Measurements from ENCODE around the gene RO60.
A peak's percentile ranks its signal among the peaks of the same experiment; 100 is the strongest.
"Not testable (repeated sequence)": the region's sequence is repeated elsewhere in the genome, so short reads cannot be mapped to it uniquely, and the experiment has no call there.

RO60 gene

GRCh38 chr1:193059282-193060114, at the start of gene RO60, which contains the start of gene UCHL5:
Gene RO60, plus strand, starts transcription at chr1:193059612. Its CDS starts 9,443 bp downstream, at chr1:193069055.
Gene UCHL5, minus strand, starts transcription at chr1:193059360. Its CDS starts 100 bp downstream, at chr1:193059260.
- DNase-seq (ENCODE audit: low read depth) = peak; percentile 88

DNA sequence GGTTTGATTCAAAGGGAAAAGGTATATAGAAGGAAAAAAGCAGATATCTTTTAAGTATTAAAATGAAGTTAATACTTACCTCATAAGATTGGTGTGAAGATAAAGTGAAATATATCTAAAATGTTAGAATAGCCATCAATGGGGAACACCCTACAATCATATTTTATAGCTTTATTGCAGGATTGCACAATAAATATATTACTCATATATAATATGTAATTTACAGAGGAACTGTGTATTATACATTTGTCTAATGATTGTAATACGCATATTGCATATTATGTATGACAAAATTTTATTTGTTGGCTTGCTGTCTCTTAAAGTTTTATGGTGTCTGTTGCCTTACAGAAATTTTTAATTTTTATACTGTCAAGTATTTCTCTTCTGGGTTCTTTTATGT, 48.0 kb upstream of the RO60 start:
- DNase-seq (ENCODE audit: low read depth) = no peak

DNA sequence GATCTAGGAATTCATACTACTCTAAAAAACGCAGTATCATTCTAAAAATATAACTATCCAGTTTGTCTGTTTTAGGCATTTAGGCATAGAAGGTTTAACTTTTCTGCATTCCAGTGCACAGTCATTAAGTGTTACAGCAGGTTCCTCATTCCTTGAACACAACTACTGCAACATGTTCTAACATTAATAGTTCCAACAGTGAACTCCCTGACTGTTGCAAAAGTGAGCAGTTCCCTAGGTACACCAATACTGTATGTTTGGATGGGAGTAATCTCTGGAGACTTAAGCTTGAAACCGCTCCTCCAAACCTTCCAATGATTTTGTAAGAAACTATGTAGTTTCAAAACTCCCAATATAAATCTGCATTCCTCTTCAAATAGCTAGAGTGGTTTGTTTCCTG, 46.4 kb upstream of the RO60 start:
- no peak for DNase-seq (ENCODE audit: low read depth)

DNA sequence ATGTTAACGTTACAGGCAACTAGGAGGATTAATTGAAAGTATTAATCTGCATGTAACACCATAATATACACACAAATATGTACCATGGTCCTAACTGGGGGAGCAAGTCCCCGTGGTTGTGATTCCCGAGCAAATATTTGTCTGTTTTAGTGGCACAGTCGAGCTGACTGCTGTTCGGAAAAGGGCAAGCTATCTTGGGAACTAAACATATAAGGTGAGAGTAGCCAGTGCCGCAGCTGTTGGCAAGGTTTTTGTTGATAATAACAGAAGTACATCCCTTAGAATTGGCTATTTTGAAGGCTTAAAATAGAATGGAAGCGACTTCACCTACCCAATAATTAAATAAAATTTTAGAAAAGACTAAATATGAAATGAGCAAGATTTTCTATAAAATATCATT, 45.7 kb upstream of the RO60 start:
- no peak for DNase-seq (ENCODE audit: low read depth)

DNA sequence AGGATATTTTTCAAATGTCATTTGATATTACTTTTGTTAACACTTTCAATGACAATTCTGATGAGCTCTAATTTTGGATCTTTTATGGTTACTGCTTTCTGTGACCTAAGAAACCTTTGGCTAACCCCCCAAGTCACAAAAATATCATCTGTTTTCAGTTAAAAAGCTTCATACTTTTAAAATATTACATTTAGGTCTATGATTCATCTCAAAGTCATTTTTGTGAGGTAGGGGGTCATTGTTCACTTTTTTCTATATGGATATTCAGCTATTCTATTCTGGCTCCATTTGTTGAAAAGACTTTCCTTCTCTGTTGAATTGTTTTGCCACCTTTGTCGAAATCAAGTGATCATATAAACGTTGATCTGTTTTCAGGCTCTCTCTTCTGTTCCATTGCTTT, 45.0 kb upstream of the RO60 start:
- DNase-seq (ENCODE audit: low read depth) = no peak

GRCh38 chr1:193016788-193017187, 42.6 kb upstream of the RO60 start:
- no peak for DNase-seq (ENCODE audit: low read depth)

GRCh38 chr1:193019442-193020026, 39.9 kb upstream of the RO60 start:
- DNase-seq (ENCODE audit: low read depth) = no peak

DNA sequence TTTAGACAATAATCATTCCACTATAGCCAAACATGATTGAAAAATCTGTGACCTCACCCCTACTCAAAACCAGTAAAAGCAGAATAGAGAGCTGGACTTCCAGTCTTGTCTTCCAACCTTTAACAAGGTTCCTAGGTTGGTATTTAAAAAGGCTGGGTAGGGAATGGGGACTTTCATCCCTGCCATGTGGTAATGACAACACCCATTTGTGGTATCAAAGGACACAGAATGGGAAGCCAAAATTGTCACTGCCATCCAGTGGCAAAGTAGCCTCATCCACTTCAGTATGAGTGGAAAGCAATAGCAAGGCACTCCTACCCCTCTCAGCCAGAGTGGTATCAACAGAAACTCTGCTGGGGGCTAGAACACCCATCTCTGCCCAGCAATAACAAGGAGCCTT, 34.2 kb upstream of the RO60 start:
- DNase-seq (ENCODE audit: low read depth) = no peak

GRCh38 chr1:193030280-193030679, 29.1 kb upstream of the RO60 start:
- DNase-seq (ENCODE audit: low read depth) = no peak

GRCh38 chr1:193031431-193031830, 28.0 kb upstream of the RO60 start:
- no peak for DNase-seq (ENCODE audit: low read depth)

DNA sequence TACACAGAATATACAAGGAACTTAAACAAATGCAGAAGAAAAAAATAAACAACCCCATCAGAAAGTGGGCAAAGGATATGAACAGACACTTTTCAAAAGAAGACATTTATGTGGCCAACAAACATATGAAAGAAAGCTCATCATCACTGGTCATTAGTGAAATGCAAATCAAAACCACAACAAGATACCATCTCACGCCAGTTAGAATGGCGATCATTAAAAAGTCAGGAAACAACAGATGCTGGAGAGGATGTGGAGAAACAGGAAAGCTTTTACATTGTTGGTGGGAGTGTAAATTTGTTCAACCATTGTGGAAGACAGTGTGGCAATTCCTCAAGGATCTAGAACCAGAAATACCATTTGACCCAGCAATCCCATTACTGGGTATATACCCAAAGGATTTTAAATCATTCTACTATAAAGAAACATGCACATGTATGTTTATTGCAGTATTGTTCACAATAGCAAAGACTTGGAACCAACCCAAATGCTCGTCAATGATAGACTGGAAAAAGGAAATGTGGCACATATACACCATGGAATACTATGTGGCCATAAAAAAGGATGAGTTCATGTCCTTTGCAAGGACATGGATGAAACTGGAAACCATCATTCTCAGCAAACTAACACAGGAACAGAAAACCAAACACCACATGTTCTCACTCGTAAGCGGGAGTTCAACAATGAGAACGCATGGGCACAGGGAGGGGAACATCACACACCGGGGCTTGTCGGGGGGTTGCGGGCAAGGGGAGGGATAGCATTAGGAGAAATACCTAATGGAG, 26.6 kb upstream of the RO60 start:
- not testable (repeated sequence) for DNase-seq (ENCODE audit: low read depth)

- no peak for DNase-seq (ENCODE audit: low read depth)
Observed at GRCh38 chr1:193033610-193034009, 25.8 kb upstream of the RO60 start.

DNA sequence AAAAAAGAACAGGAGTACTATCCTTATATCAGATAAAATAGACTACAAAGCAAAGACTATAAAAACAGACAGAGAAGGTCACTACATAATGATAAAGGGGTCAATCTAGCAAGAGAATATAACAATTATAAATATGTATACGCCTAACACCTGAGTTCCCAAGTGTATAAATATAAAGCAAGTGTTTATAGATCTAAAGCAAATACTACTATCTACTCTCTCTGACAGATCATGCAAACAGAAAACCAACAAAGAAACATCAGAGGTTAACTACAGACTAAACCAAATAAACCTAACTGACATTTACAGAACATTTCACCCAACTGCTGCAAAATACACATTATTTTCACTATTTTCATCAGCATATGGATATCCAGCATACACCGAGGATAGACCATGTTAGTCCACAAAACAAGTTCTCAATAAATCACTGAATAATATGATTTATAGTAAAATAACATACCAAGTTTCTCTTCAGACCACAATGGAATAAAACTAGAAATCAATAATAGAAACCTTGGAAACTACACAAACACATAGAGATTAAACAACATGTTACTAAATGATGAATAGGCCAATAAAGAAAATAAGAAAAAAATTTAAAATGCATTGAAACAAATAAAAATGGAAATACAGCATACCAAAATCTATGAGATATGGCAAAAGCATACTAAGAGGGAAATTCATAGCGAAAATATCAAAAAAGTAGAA, 22.9 kb upstream of the RO60 start:
- no peak for DNase-seq (ENCODE audit: low read depth)

- no peak for DNase-seq (ENCODE audit: low read depth)
Observed at GRCh38 chr1:193040011-193040410, 19.4 kb upstream of the RO60 start.

- no peak for DNase-seq (ENCODE audit: low read depth)
Observed at GRCh38 chr1:193042766-193043691, 16.4 kb upstream of the RO60 start.

- not testable (repeated sequence) for DNase-seq (ENCODE audit: low read depth)
Observed at GRCh38 chr1:193048913-193049312, 10.5 kb upstream of the RO60 start.

- DNase-seq (ENCODE audit: low read depth) = no peak
Observed at GRCh38 chr1:193054169-193054675, 5.2 kb upstream of the RO60 start.

- peak; percentile 32 for DNase-seq (ENCODE audit: low read depth)
Observed at GRCh38 chr1:193058529-193059281, 707 bp upstream of the RO60 start.

DNA sequence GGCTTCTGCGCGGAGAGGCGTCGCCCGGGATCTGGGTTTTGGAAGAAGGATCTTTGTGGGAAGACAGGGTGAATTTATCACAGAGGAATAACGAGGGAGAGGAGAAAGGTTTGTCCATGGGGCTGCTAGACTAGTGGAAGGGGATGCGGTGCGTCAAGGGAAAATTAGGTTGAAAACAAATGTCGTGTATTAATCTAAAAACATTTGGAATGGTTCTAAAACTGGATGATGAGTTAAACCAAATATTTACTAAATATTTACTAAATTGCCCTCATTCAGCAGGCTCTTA, 647 bp downstream of the RO60 start:
- no peak for DNase-seq (ENCODE audit: low read depth)

GRCh38 chr1:193060406-193060805, 994 bp downstream of the RO60 start:
- no peak for DNase-seq (ENCODE audit: low read depth)
